Choroid plexus epithelial cell (primary cell): ENCODE measurements around the gene GNB1L.

Experiments used
- DNase-seq: peaks from one replicate; pipeline ENCODE4 v3.0.0-alpha.2; 2010; ENCODE audit warnings: low read depth
- H3K4me3 ChIP-seq: 2 replicates; pipeline ENCODE4 v1.5.1; 2011; ENCODE audit warnings: low read depth, mild to moderate bottlenecking, control low read depth, low read length, moderate library complexity
- TF ChIP-seq, protein P1 (sequence below): conservative IDR thresholded peaks from 2 replicates; pipeline ENCODE4 v1.5.1; 2011; ENCODE audit warnings: low read depth, mild to moderate bottlenecking, control low read depth, inconsistent platforms, low read length, moderate library complexity

GNB1L gene

DNA sequence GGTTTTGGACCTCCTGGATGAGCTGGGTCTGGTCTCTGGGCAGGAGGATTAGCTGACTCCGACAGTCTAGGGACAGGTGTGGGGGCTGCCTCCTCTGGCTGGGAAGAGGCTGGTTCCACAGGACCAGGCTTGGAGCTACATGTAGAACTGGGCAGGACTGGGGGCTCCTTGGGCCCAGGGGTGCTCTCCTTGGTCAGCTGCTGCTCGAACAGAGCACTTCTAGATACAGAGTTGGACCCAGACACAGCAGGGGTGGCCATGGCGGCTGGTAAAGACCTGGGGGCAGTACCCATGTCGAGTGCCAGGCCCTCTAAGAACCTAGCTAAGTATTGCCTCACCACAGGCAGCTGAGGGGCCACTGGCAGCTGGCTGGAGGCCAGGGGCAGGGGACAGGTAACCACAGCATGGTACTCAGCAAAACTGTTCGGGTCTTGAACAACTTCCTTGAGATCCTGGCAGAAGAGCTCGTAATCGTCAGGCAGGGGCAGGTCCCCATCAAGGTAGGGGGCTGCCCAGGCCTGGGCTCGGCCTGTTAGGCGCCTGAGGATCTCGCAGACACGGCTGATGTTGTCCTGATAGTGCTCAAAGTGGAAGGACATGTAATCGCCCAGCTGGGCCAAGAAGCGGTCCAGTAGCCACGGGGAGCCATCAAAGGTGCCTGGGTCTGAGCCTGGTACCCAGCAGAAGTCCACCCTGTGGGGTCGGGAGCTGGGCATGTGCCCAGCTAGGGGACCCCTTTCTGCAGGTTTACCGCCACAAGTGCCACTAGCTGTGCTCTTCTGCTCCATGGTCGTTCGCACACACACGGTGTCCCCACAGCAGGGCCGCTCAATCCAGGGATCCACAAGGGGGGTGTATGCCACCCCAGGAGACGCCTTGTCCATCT is 3.1 kb downstream of the GNB1L start:
- TF ChIP-seq, protein P1, sequence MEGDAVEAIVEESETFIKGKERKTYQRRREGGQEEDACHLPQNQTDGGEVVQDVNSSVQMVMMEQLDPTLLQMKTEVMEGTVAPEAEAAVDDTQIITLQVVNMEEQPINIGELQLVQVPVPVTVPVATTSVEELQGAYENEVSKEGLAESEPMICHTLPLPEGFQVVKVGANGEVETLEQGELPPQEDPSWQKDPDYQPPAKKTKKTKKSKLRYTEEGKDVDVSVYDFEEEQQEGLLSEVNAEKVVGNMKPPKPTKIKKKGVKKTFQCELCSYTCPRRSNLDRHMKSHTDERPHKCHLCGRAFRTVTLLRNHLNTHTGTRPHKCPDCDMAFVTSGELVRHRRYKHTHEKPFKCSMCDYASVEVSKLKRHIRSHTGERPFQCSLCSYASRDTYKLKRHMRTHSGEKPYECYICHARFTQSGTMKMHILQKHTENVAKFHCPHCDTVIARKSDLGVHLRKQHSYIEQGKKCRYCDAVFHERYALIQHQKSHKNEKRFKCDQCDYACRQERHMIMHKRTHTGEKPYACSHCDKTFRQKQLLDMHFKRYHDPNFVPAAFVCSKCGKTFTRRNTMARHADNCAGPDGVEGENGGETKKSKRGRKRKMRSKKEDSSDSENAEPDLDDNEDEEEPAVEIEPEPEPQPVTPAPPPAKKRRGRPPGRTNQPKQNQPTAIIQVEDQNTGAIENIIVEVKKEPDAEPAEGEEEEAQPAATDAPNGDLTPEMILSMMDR = no peak
- DNase-seq = no peak
- H3K4me3 ChIP-seq = no peak overlapping the region

DNA sequence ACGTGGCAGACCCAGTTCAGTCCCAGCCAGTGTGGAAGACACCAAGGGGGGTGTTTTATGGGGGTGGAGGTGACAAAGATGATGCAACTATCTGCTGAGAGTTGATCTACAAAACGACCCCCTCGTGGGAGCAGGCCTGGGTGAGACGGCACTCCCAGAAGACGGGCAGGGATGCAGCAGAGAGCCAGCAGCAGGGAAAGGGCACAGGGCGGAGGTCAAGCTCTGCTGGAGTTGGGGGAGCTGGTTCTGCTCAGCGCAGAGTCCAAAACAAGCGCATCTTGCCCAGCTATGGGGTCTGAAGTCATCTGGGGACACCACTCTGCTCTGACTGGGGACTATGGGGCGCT is 3.9 kb downstream of the GNB1L start:
- TF ChIP-seq, protein P1 = no peak
- no peak for DNase-seq
- no peak overlapping the region for H3K4me3 ChIP-seq

DNA sequence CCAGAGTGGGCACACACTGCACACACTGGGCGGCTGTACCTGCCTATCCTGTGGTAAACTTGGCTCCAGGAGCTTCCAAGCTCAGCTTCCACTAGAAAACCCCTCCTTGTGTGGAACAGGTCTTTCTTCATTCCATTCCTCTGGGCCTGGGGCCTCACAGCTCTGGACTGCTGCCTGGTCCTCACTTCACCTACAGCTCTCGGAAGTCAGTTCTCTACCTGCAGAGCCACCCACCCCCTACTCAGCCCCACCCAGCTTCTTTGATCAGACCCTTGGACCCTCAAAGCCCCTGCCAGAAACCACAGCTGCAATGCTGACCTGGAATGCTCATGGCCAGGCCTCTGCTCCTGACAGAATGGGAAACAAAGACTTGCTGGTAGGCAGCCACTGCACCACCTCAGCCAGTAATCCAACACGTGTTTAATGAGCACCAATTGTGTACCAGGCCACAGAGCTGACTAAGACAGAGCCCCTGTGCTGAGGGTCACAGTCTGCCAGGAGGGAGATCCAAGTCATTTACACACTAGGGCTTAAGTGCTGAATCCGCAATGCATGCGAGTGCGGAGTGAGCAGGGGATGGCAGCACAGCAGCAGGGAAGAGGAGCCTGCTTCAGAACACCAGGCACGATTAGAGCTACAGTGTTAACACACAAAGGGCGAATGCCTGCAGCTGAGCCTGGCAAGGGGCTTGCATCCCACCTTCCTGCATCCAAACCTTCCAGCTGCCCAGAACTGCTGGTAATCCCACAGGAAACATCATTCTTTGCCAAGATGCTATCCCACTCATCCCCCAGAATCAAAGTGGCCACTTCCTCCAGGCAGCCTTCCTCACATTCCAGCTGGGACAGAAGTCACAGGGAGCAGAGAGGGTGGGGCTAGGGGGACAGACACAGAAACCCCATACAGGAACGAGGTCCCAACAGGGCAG is 4.6 kb downstream of the GNB1L start:
- no peak overlapping the region for H3K4me3 ChIP-seq
- TF ChIP-seq, protein P1 = no peak
- DNase-seq = no peak

DNA sequence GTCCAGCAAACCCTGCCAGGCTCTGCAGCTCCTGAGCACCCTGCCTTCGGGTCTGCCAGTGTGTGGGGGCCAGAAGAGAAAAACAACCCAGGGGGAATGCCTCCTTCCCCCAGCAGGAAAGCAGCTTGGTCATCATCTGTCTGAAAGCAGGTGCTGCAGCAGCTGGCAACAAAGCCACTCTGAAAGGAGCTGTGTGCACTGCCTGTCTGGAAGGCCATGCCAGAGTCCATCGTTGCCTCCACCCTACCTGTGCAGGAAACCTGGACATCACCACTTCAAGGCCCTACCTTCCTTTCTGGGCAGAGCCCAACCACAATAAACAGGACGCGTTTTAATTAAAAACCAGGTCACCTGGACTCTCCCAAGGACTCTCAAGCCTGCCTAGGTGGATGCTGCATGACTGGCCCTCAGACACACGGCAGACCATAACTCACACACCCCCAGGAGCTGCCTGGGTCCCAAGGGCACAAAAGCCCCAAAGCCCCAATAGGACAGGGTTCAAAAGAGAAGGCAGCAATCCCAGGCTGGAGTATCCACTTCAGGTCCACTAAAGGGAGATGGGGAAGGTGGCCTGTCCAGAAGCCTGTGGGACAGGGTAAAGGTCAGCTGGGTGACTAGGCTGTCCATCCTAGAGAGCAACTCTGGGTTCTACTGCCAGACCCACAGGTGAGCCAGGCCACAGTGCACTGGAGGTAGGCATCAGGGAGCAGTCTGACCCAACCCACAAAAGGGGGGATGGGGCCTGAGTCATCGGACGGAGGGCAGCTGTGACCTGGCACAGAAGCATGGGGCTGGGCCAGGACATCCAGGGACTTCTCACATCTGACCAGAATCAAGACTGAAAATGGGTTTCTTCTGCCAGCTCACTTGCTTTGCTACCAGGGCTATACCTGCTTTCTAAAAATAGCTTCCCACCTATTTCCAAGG is 6.1 kb downstream of the GNB1L start:
- no peak overlapping the region for H3K4me3 ChIP-seq
- TF ChIP-seq, protein P1 = no peak
- no peak for DNase-seq

DNA sequence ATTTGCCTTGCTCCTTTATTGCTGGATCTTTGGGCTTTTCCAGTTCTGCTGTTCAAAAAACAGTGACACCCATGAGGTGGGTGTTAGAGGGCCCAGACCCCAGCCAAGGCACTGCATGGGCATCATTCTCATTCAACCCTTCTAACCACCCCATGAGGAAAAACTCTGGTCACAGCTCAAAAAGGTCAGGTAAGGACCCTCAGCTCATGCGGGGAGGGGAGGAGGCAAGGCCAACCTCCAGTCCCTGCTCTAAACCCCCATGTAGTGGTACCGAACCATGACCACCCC is 7.4 kb downstream of the GNB1L start:
- TF ChIP-seq, protein P1 = no peak
- no peak for DNase-seq
- H3K4me3 ChIP-seq = no peak overlapping the region

DNA sequence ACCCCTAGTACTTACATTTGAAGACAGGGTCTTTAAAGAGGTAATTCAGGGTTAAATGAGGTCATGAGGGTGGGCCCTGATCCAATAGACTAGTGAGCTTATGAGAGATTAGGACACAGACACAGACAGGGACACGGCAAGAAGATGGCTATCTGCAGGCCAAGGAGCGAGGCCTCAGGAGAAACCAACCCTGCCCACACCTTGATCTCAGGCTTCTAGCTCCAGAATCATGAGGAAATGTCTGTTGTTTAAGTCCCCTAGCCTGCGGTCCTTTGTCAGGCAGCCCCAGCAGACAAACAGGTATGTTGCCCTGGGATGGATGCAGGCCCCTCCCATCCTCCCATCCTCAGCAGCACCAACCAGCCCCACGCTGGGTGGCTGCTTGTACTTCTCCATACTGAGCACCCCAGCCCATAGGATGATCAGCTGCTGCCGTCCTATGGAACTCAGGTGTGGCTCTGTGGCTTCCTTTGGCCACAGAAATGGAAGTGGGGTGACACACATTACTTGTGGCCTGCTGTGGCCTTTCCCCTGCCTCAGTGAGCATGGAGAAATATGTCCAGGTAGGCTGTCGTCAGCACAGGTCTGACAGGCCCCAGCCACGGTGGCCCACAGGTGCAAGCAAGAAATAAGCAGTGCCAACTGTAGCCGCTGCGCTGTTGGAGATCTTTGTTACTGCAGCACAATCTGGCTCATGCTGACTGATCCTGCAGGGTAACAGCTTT is 7.9 kb downstream of the GNB1L start:
- H3K4me3 ChIP-seq = no peak overlapping the region
- no peak for DNase-seq
- TF ChIP-seq, protein P1 = no peak
